HG02981 (cell line): ENCODE measurements around the gene SPIRE2.
"Not testable (repeated sequence)": the region's sequence is repeated elsewhere in the genome, so short reads cannot be mapped to it uniquely, and the experiment has no call there.

Source experiments
- ATAC-seq: cut with Tn5 transposase; IDR thresholded peaks from one replicate; pipeline ENCODE4 v1.9.1; 2021; ENCODE audit warnings: mild to moderate bottlenecking, moderate library complexity; ENCODE audit not compliant: unreplicated experiment

The SPIRE2 gene

DNA sequence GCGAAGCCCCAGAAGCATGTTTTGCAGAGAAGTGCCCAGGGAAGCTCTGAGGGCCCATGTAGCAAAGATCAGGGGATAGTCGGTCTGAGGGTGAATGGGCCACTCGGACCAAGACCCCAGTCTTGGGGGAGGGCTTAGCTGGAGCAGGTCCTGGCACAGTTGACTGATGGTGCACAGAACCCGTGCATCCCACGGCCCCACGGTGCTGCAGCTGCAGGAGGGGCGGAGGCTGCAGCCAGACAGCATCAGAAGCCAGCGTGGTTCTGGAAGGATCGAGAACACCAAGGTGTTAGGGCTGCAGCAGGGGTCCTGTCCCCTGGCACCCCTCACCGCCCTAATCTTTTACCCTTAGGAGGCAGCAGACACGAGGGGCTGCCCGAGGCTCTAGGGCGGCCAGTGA, 83.9 kb downstream of the SPIRE2 start:
- no peak for ATAC-seq

DNA sequence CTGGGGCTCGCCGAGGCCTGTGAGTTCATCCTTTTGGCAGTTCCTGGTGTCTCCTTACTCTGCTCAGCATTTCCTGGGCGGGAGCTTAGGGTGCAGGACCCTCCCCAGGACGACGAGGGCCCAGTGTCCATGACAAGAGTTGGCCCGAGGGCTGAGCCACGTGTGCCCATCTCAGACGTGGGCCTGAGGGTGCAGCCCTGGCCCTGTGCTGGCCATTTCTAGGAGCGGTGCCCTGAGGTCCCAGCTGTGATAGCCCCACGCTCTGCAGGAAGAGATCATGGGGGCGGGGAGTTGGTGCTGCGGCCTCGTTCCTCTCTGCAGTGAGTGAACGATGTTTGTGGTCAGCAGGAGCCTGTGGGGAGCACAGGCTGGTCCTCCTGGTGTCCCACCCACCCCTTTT, 84.4 kb downstream of the SPIRE2 start:
- ATAC-seq: no peak

DNA sequence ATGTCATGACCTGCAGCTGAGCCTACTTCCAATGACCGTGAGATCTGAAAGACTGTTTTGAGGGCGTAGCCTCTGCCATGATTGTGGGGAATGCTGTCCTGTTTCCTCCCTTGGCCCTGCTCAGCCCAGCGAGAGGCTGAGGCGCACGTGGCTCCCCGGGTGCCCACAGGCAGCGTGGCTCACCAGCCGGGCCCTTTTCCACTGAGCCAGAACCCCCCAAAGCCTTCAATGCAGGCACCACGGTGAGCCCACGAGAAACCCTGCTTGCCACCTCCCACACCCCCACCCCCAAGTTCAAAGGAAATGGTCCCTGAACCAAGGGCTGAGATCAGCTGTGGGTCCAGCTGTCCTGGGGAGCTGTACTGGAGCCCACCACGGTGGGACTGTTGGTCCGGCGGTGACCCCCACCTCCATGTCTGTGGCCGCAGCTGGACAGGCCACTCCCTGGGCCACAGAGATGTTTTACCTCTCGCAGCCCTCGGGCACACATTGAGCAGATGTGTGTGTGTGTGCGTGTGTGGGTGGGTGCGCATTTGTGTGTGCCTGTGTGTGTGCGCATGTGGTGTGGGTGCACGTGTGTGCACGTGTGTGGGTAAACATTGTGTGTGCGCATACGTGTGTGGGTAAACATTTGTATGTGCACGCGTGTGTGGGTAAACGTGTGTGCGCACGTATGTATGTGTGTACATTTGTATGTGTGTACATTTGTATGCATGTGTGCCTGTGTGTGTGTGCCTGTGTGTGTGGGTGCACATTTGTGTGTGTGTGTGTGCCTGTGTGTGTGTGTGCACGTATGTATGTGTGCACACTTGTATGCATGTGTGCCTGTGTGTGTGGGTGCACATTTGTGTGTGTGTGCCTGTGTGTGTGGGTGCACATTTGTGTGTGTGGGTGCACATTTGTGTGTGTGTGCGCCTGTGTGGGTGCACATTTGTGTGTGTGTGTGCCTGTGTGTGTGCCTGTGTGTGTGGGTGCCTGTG, 85.4 kb downstream of the SPIRE2 start:
- ATAC-seq: no peak

DNA sequence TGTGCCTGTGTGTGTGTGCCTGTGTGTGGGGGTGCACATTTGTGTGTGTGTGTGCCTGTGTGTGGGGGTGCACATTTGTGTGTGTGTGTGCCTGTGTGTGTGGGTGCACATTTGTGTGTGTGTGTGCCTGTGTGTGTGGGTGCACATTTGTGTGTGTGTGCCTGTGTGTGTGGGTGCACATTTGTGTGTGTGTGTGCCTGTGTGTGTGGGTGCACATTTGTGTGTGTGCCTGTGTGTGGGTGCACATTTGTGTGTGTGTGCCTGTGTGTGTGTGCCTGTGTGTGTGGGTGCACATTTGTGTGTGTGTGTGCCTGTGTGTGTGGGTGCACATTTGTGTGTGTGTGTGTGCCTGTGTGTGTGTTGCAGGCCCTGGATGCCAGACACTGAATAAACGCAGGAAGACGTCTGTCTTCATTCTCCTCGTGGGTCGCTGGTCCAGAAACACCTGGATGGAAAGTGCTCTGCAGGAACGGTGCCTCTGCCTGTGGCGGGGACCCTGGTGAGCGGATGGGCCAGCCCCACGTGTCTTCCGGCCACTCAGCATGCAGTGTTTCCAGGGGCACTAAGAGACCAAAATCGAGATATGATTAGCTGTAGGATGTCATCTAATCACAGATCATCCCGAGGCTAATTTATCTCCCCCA, 86.5 kb downstream of the SPIRE2 start:
- not testable (repeated sequence) for ATAC-seq

DNA sequence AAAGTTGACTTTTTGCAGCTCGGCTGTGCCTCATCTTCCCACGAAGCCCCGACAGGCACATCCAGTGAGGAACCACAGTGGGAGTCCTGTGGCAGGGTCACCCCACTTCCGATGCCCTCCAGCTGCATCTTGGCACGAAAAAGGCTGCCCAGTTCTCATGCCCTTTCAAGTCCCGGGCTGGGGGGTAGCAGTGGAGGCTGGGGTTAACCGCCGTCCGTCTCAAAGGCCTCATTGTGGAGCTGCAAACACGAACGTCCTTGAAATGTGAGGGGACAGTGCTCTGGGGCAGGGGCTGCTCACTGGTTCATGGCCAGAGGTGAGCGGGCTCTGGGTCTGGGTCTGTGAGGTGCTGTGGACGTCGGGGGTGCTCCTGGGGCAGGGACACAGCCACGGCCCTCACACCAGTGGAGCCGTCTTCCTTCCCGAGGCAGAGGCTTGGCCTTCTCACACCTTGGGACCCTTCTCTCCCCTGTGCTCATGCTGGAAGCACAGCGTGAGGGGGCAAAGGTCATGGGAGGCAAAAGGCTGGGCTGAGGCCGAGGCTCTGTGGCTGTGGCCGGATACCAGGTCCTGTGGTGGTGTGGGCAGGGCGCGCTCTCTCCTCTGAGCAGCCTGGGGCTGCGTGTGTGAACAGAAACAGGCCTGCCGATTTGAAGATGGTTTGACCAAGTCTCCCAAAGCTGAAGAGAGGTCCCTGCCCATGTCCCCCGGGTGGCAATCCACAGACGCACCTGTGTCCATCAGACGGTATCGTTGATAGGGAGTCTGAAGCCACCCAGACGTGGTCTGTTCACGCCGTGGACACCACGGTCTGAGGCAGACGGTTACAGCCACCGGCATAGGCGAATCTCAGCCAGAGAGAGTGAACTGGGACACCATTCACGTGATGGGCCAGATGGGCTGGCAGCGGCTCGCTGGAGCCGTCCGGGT, 87.3 kb downstream of the SPIRE2 start:
- no peak for ATAC-seq

DNA sequence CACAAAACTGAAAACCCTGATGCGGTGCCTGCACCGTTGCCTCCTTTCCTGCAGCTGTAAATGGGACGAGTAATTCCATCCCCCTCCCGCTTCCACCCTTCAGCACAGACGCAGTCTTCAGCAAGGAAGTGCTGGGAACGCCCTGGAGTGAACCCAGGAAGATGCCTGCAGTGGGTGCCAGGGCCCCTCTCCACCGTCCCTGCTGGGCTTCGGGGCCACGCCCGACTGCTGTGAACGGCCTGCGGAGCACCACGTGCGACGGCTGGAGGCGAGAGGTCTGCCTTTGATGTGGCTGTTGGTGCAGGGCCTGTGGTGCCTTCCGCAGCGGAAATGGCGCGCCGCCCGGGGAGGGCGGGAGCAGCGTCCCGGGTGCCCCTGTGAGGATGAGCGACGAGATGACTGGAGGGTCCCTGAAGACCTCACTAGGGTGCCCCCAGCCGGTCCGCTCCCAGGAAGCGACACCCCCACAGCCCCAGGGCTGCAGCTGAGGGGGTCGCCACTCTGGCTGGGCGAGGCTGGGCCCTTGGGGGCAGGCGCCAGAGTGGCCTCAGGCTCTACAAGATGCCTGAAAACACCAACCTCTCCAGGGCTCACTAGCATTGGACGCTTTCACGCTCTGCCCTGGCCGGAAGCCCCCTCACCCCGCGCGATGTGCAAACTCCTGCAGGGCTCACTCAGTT, 89.6 kb downstream of the SPIRE2 start:
- ATAC-seq: peak; percentile 71

DNA sequence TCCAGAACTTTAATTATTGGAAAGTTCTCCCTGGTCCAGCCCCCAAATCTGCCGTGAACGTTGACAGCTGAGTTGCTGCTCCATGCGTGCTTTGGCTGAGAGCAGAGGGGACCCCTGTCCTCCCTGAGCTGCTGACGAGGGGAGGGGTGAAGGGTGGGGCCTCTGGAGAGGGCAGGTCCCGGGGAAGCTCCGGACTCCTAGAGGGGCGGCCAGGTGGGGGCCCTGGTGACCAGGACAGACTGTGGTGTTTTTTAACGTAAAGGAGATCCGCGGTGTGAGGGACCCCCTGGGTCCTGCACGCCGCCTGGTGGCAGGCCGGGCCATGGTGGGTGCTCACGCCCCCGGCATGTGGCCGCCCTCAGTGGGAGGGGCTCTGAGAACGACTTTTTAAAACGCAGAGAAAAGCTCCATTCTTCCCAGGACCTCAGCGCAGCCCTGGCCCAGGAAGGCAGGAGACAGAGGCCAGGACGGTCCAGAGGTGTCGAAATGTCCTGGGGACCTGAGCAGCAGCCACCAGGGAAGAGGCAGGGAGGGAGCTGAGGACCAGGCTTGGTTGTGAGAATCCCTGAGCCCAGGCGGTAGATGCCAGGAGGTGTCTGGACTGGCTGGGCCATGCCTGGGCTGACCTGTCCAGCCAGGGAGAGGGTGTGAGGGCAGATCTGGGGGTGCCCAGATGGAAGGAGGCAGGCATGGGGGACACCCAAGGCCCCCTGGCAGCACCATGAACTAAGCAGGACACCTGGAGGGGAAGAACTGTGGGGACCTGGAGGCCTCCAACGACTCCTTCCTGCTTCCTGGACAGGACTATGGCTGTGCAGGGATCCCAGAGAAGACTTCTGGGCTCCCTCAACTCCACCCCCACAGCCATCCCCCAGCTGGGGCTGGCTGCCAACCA, 90.4 kb downstream of the SPIRE2 start, which contains the start of gene MC1R:
TSS of gene MC1R (plus strand) at position 410 of the 895 bp plus-strand sequence. CDS start at position 807, 397 bp downstream.
- ATAC-seq: no peak

DNA sequence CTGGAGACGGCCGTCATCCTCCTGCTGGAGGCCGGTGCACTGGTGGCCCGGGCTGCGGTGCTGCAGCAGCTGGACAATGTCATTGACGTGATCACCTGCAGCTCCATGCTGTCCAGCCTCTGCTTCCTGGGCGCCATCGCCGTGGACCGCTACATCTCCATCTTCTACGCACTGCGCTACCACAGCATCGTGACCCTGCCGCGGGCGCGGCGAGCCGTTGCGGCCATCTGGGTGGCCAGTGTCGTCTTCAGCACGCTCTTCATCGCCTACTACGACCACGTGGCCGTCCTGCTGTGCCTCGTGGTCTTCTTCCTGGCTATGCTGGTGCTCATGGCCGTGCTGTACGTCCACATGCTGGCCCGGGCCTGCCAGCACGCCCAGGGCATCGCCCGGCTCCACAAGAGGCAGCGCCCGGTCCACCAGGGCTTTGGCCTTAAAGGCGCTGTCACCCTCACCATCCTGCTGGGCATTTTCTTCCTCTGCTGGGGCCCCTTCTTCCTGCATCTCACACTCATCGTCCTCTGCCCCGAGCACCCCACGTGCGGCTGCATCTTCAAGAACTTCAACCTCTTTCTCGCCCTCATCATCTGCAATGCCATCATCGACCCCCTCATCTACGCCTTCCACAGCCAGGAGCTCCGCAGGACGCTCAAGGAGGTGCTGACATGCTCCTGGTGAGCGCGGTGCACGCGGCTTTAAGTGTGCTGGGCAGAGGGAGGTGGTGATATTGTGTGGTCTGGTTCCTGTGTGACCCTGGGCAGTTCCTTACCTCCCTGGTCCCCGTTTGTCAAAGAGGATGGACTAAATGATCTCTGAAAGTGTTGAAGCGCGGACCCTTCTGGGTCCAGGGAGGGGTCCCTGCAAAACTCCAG, 91.5 kb downstream of the SPIRE2 start:
- ATAC-seq: no peak

DNA sequence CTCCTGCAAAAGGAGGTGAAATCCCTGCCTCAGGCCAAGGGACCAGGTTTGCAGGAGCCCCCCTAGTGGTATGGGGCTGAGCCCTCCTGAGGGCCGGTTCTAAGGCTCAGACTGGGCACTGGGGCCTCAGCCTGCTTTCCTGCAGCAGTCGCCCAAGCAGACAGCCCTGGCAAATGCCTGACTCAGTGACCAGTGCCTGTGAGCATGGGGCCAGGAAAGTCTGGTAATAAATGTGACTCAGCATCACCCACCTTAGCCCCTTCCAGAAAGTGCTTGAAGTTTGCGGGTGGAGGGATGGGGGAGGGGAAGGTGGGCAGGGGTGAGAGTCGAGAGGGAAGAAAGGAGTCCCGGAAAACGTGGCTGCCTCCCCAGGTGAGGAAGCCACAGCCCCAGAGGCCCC, 92.4 kb downstream of the SPIRE2 start:
- ATAC-seq: no peak
